GM23338 (cell line): ENCODE data around the gene COBL.

Source experiments
- CREB1 ChIP-seq: fragments of 250-450 bp; sonication (Bioruptor Pico); IDR thresholded peaks from 2 replicates; pipeline ENCODE4 v1.5.0; 2020; ENCODE audit warnings: low read depth, mild to moderate bottlenecking, moderate library complexity
- EZH2 ChIP-seq: fragments of 200-600 bp; sonication (generic); IDR thresholded peaks from one replicate; pipeline ENCODE4 v1.8.0; 2017; ENCODE audit warnings: antibody characterized with exemption, mild to moderate bottlenecking, low read depth; ENCODE audit not compliant: unreplicated experiment
- EZH2phosphoT487 ChIP-seq: fragments of 200-600 bp; sonication (generic); IDR thresholded peaks from one replicate; pipeline ENCODE4 v1.8.1; 2018; ENCODE audit warnings: antibody characterized with exemption; ENCODE audit not compliant: unreplicated experiment
- JUNB ChIP-seq: IDR thresholded peaks from one replicate; pipeline ENCODE4 v1.6.1; 2016; ENCODE audit warnings: antibody characterized with exemption; ENCODE audit not compliant: unreplicated experiment
- POLR2AphosphoS5 ChIP-seq: IDR thresholded peaks from 2 replicates; pipeline ENCODE4 v1.6.1; 2016; ENCODE audit warnings: antibody characterized with exemption, low read depth
- STAT1 ChIP-seq: IDR thresholded peaks from one replicate; pipeline ENCODE4 v1.6.1; 2016; ENCODE audit warnings: antibody characterized with exemption; ENCODE audit not compliant: unreplicated experiment
- ZNF114 ChIP-seq: fragments of 250-450 bp; sonication (Bioruptor Pico); IDR thresholded peaks from 2 replicates; pipeline ENCODE4 v1.5.0; 2020; ENCODE audit warnings: mild to moderate bottlenecking, moderate library complexity
- TF ChIP-seq, protein P1 (sequence below), 2 experiments: fragments of 200-600 bp in 1 of 2; sonication (generic) in 1 of 2; conservative IDR thresholded peaks; 2 replicates each; pipeline versions ENCODE4 v1.5.1 to v1.6.1; 2016 to 2017; ENCODE audit warnings: antibody characterized with exemption in 2 of 2, low read depth in 2 of 2, mild to moderate bottlenecking in 2 of 2, moderate library complexity in 1 of 2
- TF ChIP-seq, protein P2 (sequence below): fragments of 250-450 bp; sonication (Bioruptor Pico); IDR thresholded peaks from 2 replicates; pipeline ENCODE4 v1.5.0; 2020; ENCODE audit warnings: mild to moderate bottlenecking, moderate library complexity
- TF ChIP-seq, protein P3 (sequence below): IDR thresholded peaks from one replicate; pipeline ENCODE4 v1.6.1; 2018; ENCODE audit warnings: antibody characterized with exemption; ENCODE audit not compliant: unreplicated experiment
- TF ChIP-seq, protein P4 (sequence below): IDR thresholded peaks from 2 replicates; pipeline ENCODE4 v1.6.1; 2016; ENCODE audit warnings: antibody characterized with exemption

DNA sequence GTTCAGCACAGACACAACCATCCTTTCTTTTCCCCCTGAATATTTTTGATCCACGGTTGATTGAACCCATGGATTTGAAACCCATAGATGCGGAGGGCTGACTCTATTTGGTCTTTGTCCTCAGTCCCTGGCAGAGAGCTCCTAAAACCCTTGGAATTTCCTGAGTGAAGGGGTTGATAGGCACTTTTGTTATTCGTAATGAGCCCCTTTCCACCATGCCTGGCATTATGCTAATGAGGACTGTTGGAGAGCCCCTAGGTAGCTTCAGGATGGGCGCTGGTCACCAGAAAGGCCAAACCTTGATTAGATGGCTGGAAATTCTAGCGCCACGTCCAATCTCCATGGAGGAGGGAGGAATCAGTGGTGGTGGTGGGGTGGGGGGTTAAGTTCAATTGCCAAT lies 328.1 kb downstream of the COBL start:
- TF ChIP-seq, protein P1, sequence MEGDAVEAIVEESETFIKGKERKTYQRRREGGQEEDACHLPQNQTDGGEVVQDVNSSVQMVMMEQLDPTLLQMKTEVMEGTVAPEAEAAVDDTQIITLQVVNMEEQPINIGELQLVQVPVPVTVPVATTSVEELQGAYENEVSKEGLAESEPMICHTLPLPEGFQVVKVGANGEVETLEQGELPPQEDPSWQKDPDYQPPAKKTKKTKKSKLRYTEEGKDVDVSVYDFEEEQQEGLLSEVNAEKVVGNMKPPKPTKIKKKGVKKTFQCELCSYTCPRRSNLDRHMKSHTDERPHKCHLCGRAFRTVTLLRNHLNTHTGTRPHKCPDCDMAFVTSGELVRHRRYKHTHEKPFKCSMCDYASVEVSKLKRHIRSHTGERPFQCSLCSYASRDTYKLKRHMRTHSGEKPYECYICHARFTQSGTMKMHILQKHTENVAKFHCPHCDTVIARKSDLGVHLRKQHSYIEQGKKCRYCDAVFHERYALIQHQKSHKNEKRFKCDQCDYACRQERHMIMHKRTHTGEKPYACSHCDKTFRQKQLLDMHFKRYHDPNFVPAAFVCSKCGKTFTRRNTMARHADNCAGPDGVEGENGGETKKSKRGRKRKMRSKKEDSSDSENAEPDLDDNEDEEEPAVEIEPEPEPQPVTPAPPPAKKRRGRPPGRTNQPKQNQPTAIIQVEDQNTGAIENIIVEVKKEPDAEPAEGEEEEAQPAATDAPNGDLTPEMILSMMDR (conservative IDR thresholded peaks at IDR 0.05; ENCODE audit: low read depth in 2 of 2), result no peak
- TF ChIP-seq CREB1 (CRISPR knock-in tag) (no peak), POLR2AphosphoS5 (no peak), EZH2phosphoT487 (no peak), EZH2 (no peak), JUNB (no peak), STAT1 (no peak), ZNF114 (CRISPR knock-in tag) (no peak)
- TF ChIP-seq, protein P2, sequence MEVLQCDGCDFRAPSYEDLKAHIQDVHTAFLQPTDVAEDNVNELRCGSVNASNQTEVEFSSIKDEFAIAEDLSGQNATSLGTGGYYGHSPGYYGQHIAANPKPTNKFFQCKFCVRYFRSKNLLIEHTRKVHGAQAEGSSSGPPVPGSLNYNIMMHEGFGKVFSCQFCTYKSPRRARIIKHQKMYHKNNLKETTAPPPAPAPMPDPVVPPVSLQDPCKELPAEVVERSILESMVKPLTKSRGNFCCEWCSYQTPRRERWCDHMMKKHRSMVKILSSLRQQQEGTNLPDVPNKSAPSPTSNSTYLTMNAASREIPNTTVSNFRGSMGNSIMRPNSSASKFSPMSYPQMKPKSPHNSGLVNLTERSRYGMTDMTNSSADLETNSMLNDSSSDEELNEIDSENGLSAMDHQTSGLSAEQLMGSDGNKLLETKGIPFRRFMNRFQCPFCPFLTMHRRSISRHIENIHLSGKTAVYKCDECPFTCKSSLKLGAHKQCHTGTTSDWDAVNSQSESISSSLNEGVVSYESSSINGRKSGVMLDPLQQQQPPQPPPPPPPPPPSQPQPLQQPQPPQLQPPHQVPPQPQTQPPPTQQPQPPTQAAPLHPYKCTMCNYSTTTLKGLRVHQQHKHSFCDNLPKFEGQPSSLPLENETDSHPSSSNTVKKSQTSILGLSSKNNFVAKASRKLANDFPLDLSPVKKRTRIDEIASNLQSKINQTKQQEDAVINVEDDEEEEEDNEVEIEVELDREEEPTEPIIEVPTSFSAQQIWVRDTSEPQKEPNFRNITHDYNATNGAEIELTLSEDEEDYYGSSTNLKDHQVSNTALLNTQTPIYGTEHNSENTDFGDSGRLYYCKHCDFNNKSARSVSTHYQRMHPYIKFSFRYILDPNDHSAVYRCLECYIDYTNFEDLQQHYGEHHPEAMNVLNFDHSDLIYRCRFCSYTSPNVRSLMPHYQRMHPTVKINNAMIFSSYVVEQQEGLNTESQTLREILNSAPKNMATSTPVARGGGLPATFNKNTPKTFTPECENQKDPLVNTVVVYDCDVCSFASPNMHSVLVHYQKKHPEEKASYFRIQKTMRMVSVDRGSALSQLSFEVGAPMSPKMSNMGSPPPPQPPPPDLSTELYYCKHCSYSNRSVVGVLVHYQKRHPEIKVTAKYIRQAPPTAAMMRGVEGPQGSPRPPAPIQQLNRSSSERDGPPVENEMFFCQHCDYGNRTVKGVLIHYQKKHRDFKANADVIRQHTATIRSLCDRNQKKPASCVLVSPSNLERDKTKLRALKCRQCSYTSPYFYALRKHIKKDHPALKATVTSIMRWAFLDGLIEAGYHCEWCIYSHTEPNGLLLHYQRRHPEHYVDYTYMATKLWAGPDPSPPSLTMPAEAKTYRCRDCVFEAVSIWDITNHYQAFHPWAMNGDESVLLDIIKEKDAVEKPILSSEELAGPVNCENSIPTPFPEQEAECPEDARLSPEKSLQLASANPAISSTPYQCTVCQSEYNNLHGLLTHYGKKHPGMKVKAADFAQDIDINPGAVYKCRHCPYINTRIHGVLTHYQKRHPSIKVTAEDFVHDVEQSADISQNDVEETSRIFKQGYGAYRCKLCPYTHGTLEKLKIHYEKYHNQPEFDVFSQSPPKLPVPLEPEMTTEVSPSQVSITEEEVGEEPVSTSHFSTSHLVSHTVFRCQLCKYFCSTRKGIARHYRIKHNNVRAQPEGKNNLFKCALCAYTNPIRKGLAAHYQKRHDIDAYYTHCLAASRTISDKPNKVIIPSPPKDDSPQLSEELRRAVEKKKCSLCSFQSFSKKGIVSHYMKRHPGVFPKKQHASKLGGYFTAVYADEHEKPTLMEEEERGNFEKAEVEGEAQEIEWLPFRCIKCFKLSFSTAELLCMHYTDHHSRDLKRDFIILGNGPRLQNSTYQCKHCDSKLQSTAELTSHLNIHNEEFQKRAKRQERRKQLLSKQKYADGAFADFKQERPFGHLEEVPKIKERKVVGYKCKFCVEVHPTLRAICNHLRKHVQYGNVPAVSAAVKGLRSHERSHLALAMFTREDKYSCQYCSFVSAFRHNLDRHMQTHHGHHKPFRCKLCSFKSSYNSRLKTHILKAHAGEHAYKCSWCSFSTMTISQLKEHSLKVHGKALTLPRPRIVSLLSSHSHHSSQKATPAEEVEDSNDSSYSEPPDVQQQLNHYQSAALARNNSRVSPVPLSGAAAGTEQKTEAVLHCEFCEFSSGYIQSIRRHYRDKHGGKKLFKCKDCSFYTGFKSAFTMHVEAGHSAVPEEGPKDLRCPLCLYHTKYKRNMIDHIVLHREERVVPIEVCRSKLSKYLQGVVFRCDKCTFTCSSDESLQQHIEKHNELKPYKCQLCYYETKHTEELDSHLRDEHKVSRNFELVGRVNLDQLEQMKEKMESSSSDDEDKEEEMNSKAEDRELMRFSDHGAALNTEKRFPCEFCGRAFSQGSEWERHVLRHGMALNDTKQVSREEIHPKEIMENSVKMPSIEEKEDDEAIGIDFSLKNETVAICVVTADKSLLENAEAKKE (CRISPR knock-in tag), result peak; percentile 94
- TF ChIP-seq, protein P3, sequence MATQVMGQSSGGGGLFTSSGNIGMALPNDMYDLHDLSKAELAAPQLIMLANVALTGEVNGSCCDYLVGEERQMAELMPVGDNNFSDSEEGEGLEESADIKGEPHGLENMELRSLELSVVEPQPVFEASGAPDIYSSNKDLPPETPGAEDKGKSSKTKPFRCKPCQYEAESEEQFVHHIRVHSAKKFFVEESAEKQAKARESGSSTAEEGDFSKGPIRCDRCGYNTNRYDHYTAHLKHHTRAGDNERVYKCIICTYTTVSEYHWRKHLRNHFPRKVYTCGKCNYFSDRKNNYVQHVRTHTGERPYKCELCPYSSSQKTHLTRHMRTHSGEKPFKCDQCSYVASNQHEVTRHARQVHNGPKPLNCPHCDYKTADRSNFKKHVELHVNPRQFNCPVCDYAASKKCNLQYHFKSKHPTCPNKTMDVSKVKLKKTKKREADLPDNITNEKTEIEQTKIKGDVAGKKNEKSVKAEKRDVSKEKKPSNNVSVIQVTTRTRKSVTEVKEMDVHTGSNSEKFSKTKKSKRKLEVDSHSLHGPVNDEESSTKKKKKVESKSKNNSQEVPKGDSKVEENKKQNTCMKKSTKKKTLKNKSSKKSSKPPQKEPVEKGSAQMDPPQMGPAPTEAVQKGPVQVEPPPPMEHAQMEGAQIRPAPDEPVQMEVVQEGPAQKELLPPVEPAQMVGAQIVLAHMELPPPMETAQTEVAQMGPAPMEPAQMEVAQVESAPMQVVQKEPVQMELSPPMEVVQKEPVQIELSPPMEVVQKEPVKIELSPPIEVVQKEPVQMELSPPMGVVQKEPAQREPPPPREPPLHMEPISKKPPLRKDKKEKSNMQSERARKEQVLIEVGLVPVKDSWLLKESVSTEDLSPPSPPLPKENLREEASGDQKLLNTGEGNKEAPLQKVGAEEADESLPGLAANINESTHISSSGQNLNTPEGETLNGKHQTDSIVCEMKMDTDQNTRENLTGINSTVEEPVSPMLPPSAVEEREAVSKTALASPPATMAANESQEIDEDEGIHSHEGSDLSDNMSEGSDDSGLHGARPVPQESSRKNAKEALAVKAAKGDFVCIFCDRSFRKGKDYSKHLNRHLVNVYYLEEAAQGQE, result no peak
- TF ChIP-seq, protein P4, sequence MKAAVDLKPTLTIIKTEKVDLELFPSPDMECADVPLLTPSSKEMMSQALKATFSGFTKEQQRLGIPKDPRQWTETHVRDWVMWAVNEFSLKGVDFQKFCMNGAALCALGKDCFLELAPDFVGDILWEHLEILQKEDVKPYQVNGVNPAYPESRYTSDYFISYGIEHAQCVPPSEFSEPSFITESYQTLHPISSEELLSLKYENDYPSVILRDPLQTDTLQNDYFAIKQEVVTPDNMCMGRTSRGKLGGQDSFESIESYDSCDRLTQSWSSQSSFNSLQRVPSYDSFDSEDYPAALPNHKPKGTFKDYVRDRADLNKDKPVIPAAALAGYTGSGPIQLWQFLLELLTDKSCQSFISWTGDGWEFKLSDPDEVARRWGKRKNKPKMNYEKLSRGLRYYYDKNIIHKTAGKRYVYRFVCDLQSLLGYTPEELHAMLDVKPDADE, result no peak
